Osteoblast (primary cell): ENCODE data around the gene PCCA. TPM values are rescaled to one million over a fixed set of nuclear protein-coding genes. Genes with fewer than 3 reads are reported as not detected.

ENCODE experiments used
- DNase-seq: peaks from one replicate; pipeline ENCODE4 v3.0.0; 2011; ENCODE audit warnings: low spot score, mixed read lengths; ENCODE audit not compliant: insufficient read length; ENCODE audit errors: missing footprints
- H2AFZ ChIP-seq: 2 replicates; pipeline ENCODE4 v1.6.0; 2011; ENCODE audit warnings: mild to moderate bottlenecking, low read length
- H3K27ac ChIP-seq: 2 replicates; pipeline ENCODE4 v1.5.1; 2011; ENCODE audit warnings: mild to moderate bottlenecking, low read depth, low read length, moderate library complexity
- H3K27me3 ChIP-seq: 2 replicates; pipeline ENCODE4 v1.6.0; 2012; ENCODE audit warnings: mild to moderate bottlenecking, control low read depth, inconsistent platforms, low read length, moderate library complexity; ENCODE audit not compliant: insufficient read depth
- H3K36me3 ChIP-seq: 2 replicates; pipeline ENCODE4 v1.5.1; 2011; ENCODE audit warnings: mild to moderate bottlenecking, low read length, control low read depth, moderate library complexity; ENCODE audit not compliant: insufficient read depth
- H3K4me1 ChIP-seq: 2 replicates; pipeline ENCODE4 v1.5.1; 2011; ENCODE audit warnings: mild to moderate bottlenecking, low read length, control low read depth, moderate library complexity; ENCODE audit not compliant: insufficient read depth
- H3K4me2 ChIP-seq: 2 replicates; pipeline ENCODE4 v1.6.0; 2011; ENCODE audit warnings: mild to moderate bottlenecking, low read length; ENCODE audit not compliant: insufficient read depth
- H3K4me3 ChIP-seq: fragments of 200-600 bp; sonication (generic); 3 replicates; pipeline ENCODE4 v1.5.1; 2012; ENCODE audit warnings: mild to moderate bottlenecking, low read length, inconsistent platforms; ENCODE audit not compliant: insufficient read depth
- H3K79me2 ChIP-seq: 2 replicates; pipeline ENCODE4 v1.6.0; 2012; ENCODE audit warnings: mild to moderate bottlenecking, low read length, control low read depth, inconsistent platforms; ENCODE audit not compliant: insufficient read depth
- H3K9me3 ChIP-seq: 2 replicates; pipeline ENCODE4 v1.5.1; 2011; ENCODE audit warnings: low read depth, low read length, control low read depth
- H4K20me1 ChIP-seq: 2 replicates; pipeline ENCODE4 v1.6.0; 2012; ENCODE audit warnings: mild to moderate bottlenecking, low read length, control low read depth; ENCODE audit not compliant: insufficient read depth
- total RNA-seq: library from RNA; depleted of rRNA; stranded (reverse); fragments of >200 nt; gene quantifications from 2 replicates; pipeline ENCODE4 v1.2.3, GENCODE V29; 2012
- TF ChIP-seq, protein P1 (sequence below): IDR thresholded peaks from 2 replicates; pipeline ENCODE4 v1.5.1; 2011; ENCODE audit warnings: mild to moderate bottlenecking, low read depth, low read length, moderate library complexity; ENCODE audit errors: extremely low read depth

PCCA gene
- total RNA-seq, 1 donor = 40.5 TPM

DNA sequence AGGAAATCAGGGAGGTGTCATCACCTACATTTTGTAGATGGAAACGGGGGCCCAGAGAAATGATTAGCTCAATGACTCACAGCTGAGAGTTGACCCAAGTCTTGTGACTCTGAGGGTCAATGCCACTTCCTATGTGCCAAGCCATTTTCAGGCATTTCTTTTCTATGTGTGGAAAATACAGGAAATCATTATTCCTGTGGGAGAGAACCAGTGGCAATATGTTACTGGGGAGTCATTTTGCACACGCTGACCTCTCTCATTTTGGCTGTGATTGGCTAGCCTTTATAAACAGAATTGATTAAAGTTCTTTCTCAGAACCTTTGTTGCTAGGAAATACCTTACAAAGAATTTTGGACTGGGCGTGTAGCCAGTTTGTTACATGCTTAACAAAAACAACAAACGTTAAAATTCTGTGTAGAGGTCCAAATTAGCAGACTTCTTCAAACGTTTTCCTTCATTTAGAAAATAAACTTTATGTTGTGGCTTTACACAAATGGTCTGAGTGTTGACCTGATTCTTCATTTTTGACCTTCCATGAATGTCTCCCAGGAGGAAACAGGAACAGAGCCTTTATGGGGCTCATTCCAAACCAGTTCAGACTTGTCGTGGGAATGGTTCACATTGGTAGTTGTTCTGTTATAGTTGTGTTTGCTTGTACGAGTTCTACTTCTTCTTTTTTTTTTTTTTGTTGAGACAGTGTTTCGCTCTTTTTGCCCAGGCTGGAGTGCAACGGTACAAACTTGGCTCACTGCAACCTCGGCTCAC, 11.4 kb downstream of the PCCA start:
- peak; percentile 38 for DNase-seq
- H2AFZ ChIP-seq = no peak overlapping the region
- H3K36me3 ChIP-seq = no peaks in the 10 kb centered on the region
- H3K79me2 ChIP-seq = peaks cover 69% of the 10 kb centered on the region
- peak overlapping the region; percentile 72 for H3K27ac ChIP-seq
- peaks cover 12% of the 10 kb centered on the region for H3K4me1 ChIP-seq
- no peaks in the 10 kb centered on the region for H3K9me3 ChIP-seq
- H4K20me1 ChIP-seq = peaks cover 6% of the 10 kb centered on the region
- no peaks in the 10 kb centered on the region for H3K27me3 ChIP-seq
- H3K4me2 ChIP-seq = peak overlapping the region; percentile 41
- H3K4me3 ChIP-seq = no peak overlapping the region
- TF ChIP-seq, protein P1, sequence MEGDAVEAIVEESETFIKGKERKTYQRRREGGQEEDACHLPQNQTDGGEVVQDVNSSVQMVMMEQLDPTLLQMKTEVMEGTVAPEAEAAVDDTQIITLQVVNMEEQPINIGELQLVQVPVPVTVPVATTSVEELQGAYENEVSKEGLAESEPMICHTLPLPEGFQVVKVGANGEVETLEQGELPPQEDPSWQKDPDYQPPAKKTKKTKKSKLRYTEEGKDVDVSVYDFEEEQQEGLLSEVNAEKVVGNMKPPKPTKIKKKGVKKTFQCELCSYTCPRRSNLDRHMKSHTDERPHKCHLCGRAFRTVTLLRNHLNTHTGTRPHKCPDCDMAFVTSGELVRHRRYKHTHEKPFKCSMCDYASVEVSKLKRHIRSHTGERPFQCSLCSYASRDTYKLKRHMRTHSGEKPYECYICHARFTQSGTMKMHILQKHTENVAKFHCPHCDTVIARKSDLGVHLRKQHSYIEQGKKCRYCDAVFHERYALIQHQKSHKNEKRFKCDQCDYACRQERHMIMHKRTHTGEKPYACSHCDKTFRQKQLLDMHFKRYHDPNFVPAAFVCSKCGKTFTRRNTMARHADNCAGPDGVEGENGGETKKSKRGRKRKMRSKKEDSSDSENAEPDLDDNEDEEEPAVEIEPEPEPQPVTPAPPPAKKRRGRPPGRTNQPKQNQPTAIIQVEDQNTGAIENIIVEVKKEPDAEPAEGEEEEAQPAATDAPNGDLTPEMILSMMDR = no peak

DNA sequence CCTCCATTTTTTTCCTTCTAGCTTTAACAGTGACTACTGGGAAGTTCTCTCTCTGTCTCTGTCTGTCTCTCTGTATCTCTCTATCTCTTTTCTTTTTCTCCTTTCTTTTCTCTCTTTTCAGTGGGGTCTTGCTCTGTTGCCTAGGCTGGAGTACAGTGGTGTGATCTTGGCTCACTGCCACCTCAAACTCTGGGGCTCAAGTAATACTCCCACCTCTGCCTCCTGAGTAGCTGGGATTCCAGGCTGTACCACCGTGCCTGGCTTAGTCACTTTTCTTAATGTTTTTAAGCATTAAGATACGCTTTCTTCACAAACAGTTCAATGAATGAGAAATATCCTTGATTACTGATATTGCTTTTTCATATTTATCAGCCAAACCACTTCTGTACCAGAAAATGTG, 13.1 kb downstream of the PCCA start:
- no peak overlapping the region for H3K4me2 ChIP-seq
- peaks cover 57% of the 10 kb centered on the region for H3K79me2 ChIP-seq
- H3K4me1 ChIP-seq = peaks cover 12% of the 10 kb centered on the region
- no peaks in the 10 kb centered on the region for H3K27me3 ChIP-seq
- no peak overlapping the region for H3K27ac ChIP-seq
- H3K9me3 ChIP-seq = no peaks in the 10 kb centered on the region
- no peaks in the 10 kb centered on the region for H3K36me3 ChIP-seq
- peaks cover 5% of the 10 kb centered on the region for H4K20me1 ChIP-seq
- TF ChIP-seq, protein P1 = no peak
- no peak for DNase-seq
- H3K4me3 ChIP-seq = no peak overlapping the region
- H2AFZ ChIP-seq = no peak overlapping the region

DNA sequence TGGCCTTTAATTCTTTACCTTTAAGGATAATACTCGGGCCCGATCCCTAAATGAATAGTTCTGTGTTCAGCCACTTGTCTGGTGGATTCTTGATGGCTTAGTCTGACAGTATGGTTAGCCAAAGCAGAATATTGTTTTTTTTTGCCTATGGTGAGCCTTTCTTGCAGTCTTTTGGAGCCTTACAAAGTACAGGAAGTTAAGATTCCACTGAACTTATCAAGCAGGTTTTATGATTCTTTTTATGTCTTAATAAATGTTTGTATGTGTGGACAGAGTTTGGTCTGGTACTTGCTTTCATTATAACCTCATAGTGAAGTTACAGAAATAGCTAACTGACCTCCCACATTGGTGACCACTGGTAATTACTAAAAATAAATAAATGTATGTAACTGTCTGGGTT, 17.1 kb downstream of the PCCA start:
- H3K4me2 ChIP-seq = peak overlapping the region; percentile 26
- H3K79me2 ChIP-seq = peaks cover 61% of the 10 kb centered on the region
- TF ChIP-seq, protein P1 = no peak
- H2AFZ ChIP-seq = no peak overlapping the region
- no peaks in the 10 kb centered on the region for H3K36me3 ChIP-seq
- H3K4me1 ChIP-seq = no peaks in the 10 kb centered on the region
- DNase-seq = no peak
- peaks cover 10% of the 10 kb centered on the region for H4K20me1 ChIP-seq
- no peaks in the 10 kb centered on the region for H3K27me3 ChIP-seq
- H3K4me3 ChIP-seq = no peak overlapping the region
- H3K27ac ChIP-seq = no peak overlapping the region
- no peaks in the 10 kb centered on the region for H3K9me3 ChIP-seq

DNA sequence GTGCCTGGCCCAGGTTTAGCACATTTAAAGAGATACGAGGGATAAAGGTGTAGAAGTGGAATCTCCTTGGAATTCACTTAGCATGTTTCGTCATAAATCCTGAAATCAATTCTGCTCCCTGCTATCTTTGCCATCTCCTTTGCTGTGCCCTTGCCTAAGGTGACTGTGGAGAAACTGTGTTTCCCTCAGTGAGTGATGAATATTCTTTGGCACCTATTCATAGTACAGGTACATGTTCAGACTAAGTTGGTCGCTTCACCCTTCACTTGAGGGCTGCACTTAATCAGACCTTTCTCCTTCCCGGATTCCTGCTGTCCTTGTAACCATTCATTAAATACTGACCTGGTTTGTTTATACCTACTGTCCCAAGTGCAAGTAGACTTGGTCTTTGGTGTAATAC, 17.8 kb downstream of the PCCA start:
- no peaks in the 10 kb centered on the region for H3K4me1 ChIP-seq
- DNase-seq = no peak
- H3K27ac ChIP-seq = no peak overlapping the region
- H3K36me3 ChIP-seq = no peaks in the 10 kb centered on the region
- peaks cover 10% of the 10 kb centered on the region for H4K20me1 ChIP-seq
- H3K4me3 ChIP-seq = no peak overlapping the region
- TF ChIP-seq, protein P1 = no peak
- no peak overlapping the region for H2AFZ ChIP-seq
- no peaks in the 10 kb centered on the region for H3K9me3 ChIP-seq
- no peaks in the 10 kb centered on the region for H3K27me3 ChIP-seq
- peaks cover 55% of the 10 kb centered on the region for H3K79me2 ChIP-seq
- no peak overlapping the region for H3K4me2 ChIP-seq
